Left lung (tissue), 10 donors: ENCODE results near the gene TBL1X. TPM values are rescaled to one million over a fixed set of nuclear protein-coding genes. Genes with fewer than 3 reads are reported as not detected.

Source experiments
- ATAC-seq: fragments of 200-7000 bp; cut with Tn5 transposase; one replicate; pipeline ENCODE4 v1.9.1; 2020; ENCODE audit warnings: moderate library complexity
- DNase-seq, 4 donors: peaks; one replicate each; pipeline ENCODE4 v3.0.0-alpha.2; 2013 to 2020
- H3K27ac ChIP-seq, 2 donors: fragments of 200-600 bp; sonication (generic) in 1 of 2; one replicate each; pipeline versions ENCODE4 v1.5.0 to v1.8.0; 2020 to 2021
- H3K27me3 ChIP-seq, 2 donors: fragments of 200-600 bp; sonication (generic) in 1 of 2; one replicate each; pipeline versions ENCODE4 v1.5.0 to v1.8.0; 2020 to 2021
- H3K36me3 ChIP-seq, 2 donors: fragments of 200-600 bp; sonication (generic) in 1 of 2; one replicate each; pipeline versions ENCODE4 v1.5.0 to v1.8.0; 2020 to 2021
- H3K4me1 ChIP-seq, 2 donors: fragments of 200-600 bp; one replicate each; pipeline ENCODE4 v1.8.0; 2021
- H3K4me3 ChIP-seq, 2 donors: fragments of 200-600 bp; sonication (generic) in 1 of 2; one replicate each; pipeline versions ENCODE4 v1.5.0 to v1.8.0; 2020 to 2021; ENCODE audit warnings: mild to moderate bottlenecking in 1 of 2
- H3K9me3 ChIP-seq, 2 donors: fragments of 200-600 bp; sonication (generic) in 1 of 2; one replicate each; pipeline versions ENCODE4 v1.5.0 to v1.8.0; 2020 to 2021
- CTCF ChIP-seq, 2 donors: fragments of 200-600 bp; sonication (generic) in 1 of 2; IDR thresholded peaks; one replicate each; pipeline versions ENCODE4 v1.5.0 to v1.8.0; 2021; ENCODE audit warnings: antibody characterized with exemption in 2 of 2
- intact Hi-C, 2 donors: fragments of 100-400 bp; cut with DNase I; formaldehyde crosslinking; loops; one replicate each; pipeline versions ENCODE4 v1.11.2 to v1.14.2; 2022
- polyA plus RNA-seq, 6 donors: library from polyadenylated mRNA; unstranded; fragments of 120-200 nt; gene quantifications; one replicate each; pipeline ENCODE4 v1.2.1, GENCODE V29; 2013; ENCODE audit not compliant: insufficient read length in 6 of 6
- total RNA-seq, 2 donors: library from RNA; stranded (reverse); fragmentation: NEBNext Ultra II Directional; extraction: Animal tissue kit (Norgen Biotek cat#: 25700); gene quantifications; one replicate each; pipeline ENCODE4 v1.2.1, GENCODE V29; 2021
- donor health status: DM: no; HTN: yes; CAD: no.
- donor health status: DM: no; HTN: no; CAD: no.

The TBL1X gene
- total and polyA plus RNA-seq, 8 donors, result 13.4 to 24.6 (median 21.6) TPM

GRCh38 chrX:9569876-9570301 lies 105.0 kb downstream of the TBL1X start:
- peaks cover 0 to 11% of the 10 kb centered on the region in 2 donors for H3K4me1 ChIP-seq
- no peak for DNase-seq

GRCh38 chrX:9573282-9574106 lies 108.6 kb downstream of the TBL1X start:
- Histone ChIP-seq H3K4me1 (no peaks in the 10 kb centered on the region), H3K36me3 (no peaks in the 10 kb centered on the region), H3K27ac (no peak overlapping the region), H3K9me3 (no peaks in the 10 kb centered on the region), H3K4me3 (no peak overlapping the region), H3K27me3 (no peaks in the 10 kb centered on the region)
- DNase-seq, result no peak
- no peak for ATAC-seq
- no peak for TF ChIP-seq CTCF (IDR thresholded peaks at IDR 0.05)
- intact Hi-C loops, result no loop called here

More at GRCh38 chrX:9569876-9570301, 105.0 kb downstream of the TBL1X start:
- Histone ChIP-seq H3K27ac (no peak overlapping the region), H3K36me3 (no peaks in the 10 kb centered on the region), H3K27me3 (no peaks in the 10 kb centered on the region), H3K9me3 (no peaks in the 10 kb centered on the region), H3K4me3 (no peak overlapping the region)
- ATAC-seq, result no peak
- no peak for TF ChIP-seq CTCF (IDR thresholded peaks at IDR 0.05)
- intact Hi-C loops, result no loop called here

- no peak for TF ChIP-seq CTCF (IDR thresholded peaks at IDR 0.05)
- no peaks in the 10 kb centered on the region for H3K4me1 ChIP-seq
- ATAC-seq, result no peak
- intact Hi-C loops, result no loop called here
- H3K9me3 ChIP-seq, result no peaks in the 10 kb centered on the region
- H3K27me3 ChIP-seq, result no peaks in the 10 kb centered on the region
- no peak for DNase-seq
- no peak overlapping the region for H3K27ac ChIP-seq
- no peak overlapping the region for H3K4me3 ChIP-seq
- H3K36me3 ChIP-seq, result no peaks in the 10 kb centered on the region
Observed at GRCh38 chrX:9576059-9576458, 111.2 kb downstream of the TBL1X start.

- no peak for ATAC-seq
- TF ChIP-seq CTCF (IDR thresholded peaks at IDR 0.05), result no peak
- intact Hi-C loops, result no loop called here
Observed at GRCh38 chrX:9577555-9577954, 112.7 kb downstream of the TBL1X start.

GRCh38 chrX:9578083-9578779 lies 113.4 kb downstream of the TBL1X start:
- Histone ChIP-seq H3K4me1 (no peaks in the 10 kb centered on the region), H3K9me3 (no peaks in the 10 kb centered on the region), H3K27ac (no peak overlapping the region), H3K27me3 (peaks cover 0 to 3% of the 10 kb centered on the region in 2 donors), H3K4me3 (no peak overlapping the region), H3K36me3 (no peaks in the 10 kb centered on the region)
- intact Hi-C loops, result no loop called here
- ATAC-seq, result no peak
- TF ChIP-seq CTCF (IDR thresholded peaks at IDR 0.05), result no peak
- no peak for DNase-seq

More at GRCh38 chrX:9577555-9577954, 112.7 kb downstream of the TBL1X start:
- no peak for DNase-seq
- no peaks in the 10 kb centered on the region for H3K9me3 ChIP-seq
- no peaks in the 10 kb centered on the region for H3K36me3 ChIP-seq
- no peaks in the 10 kb centered on the region for H3K4me1 ChIP-seq
- H3K27me3 ChIP-seq, result no peaks in the 10 kb centered on the region
- H3K4me3 ChIP-seq, result no peak overlapping the region
- no peak overlapping the region for H3K27ac ChIP-seq
